SH-SY5Y (cell line): ENCODE data around the gene NID2.

Experiments used
- GATA2 ChIP-seq: IDR thresholded peaks from 2 replicates; pipeline ENCODE4 v1.6.1; 2011; ENCODE audit warnings: mild to moderate bottlenecking, low read depth, low read length
- GATA3 ChIP-seq: IDR thresholded peaks from 2 replicates; pipeline ENCODE4 v1.6.1; 2011; ENCODE audit warnings: low read depth, mild to moderate bottlenecking, low read length, moderate library complexity

NID2 gene, protein sequence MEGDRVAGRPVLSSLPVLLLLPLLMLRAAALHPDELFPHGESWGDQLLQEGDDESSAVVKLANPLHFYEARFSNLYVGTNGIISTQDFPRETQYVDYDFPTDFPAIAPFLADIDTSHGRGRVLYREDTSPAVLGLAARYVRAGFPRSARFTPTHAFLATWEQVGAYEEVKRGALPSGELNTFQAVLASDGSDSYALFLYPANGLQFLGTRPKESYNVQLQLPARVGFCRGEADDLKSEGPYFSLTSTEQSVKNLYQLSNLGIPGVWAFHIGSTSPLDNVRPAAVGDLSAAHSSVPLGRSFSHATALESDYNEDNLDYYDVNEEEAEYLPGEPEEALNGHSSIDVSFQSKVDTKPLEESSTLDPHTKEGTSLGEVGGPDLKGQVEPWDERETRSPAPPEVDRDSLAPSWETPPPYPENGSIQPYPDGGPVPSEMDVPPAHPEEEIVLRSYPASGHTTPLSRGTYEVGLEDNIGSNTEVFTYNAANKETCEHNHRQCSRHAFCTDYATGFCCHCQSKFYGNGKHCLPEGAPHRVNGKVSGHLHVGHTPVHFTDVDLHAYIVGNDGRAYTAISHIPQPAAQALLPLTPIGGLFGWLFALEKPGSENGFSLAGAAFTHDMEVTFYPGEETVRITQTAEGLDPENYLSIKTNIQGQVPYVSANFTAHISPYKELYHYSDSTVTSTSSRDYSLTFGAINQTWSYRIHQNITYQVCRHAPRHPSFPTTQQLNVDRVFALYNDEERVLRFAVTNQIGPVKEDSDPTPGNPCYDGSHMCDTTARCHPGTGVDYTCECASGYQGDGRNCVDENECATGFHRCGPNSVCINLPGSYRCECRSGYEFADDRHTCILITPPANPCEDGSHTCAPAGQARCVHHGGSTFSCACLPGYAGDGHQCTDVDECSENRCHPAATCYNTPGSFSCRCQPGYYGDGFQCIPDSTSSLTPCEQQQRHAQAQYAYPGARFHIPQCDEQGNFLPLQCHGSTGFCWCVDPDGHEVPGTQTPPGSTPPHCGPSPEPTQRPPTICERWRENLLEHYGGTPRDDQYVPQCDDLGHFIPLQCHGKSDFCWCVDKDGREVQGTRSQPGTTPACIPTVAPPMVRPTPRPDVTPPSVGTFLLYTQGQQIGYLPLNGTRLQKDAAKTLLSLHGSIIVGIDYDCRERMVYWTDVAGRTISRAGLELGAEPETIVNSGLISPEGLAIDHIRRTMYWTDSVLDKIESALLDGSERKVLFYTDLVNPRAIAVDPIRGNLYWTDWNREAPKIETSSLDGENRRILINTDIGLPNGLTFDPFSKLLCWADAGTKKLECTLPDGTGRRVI (N-terminal part only)

DNA sequence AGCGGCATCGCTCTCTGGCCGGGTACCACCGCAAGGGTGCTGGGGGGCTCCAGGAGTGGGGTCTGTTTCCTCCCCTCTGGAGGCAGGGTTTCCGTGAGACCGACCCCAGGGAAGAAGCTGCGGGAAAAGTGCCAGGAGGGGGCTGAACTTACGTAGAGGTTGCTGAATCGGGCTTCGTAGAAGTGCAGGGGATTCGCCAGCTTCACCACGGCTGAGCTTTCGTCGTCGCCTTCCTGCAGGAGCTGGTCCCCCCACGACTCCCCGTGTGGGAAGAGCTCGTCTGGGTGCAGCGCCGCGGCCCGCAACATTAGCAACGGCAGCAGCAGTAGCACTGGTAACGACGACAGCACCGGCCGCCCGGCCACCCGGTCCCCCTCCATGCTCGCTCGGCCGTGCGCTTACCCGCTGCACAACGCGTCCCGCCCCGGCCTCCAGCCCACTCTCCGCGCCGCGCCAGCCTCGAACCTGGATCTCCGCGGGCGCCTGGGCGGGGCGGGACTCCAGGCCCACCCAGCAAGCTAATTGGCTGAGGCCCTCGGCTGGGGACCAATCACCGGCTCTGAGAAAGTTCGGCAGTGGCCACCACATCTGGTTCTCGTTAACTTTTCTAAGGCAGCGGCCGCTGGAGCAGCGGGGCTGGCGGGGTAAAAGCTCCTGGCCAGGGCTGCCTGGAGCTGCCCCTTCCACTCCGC is at the start of gene NID2:
Gene NID2, minus strand, starts transcription at position 445 of the 692 bp plus-strand sequence. Its CDS starts 65 bp downstream, at position 380.
- TF ChIP-seq GATA3 (no peak), GATA2 (no peak)

DNA sequence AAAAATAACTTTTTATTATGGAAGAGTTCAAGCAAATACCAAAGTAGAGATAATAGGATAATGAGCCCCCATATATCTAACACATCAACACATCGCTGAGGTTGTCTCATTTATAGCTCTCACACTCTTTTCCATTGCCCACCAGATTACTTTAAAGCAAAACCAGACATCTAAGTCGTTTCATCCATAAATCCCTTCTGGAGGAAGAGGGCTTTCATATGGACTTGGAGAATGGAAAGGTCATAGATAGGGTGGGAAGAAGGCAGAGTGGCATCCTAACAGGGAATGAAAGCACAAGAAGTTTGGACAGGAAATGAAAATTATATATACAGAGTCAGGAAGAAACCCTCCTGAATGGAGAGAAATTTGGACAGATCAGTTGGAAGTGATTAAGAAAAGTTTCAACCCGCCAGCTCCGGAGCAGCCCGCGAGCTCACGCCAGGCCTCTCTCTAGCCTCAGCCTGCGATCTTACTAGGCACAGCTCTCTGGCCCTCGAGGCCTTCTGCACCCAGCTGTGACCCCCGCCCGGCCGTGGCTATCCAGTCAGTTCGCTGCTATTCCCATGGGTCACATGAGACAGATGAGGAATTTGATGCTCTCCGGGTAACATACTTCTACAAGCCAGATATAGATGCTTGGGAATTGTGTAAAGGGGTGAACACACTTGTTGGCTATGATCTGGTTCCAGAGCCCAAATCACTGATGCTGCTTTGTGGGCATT is 48.4 kb upstream of the NID2 start:
- TF ChIP-seq GATA3 (no peak), GATA2 (no peak)

DNA sequence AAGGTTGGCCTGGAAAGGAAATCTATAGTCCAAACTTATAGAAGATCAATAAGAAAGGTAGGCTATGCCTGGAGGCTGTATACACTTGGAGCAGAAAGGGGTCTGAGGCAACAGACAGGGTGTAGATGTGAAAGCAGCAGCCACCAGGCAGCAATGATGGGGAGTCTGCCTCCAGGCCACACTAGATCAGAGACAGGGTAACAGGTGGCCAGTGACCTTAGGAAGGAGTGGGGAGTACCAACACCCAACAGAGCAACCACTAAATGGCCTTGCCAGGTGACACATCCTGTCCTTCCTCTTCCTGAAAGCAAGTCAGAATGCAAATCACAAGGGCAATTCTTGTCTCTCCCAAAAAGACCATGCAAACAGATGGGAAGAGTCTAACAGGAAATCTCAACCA is 46.4 kb upstream of the NID2 start:
- no peak for TF ChIP-seq GATA3
- TF ChIP-seq GATA2: no peak

DNA sequence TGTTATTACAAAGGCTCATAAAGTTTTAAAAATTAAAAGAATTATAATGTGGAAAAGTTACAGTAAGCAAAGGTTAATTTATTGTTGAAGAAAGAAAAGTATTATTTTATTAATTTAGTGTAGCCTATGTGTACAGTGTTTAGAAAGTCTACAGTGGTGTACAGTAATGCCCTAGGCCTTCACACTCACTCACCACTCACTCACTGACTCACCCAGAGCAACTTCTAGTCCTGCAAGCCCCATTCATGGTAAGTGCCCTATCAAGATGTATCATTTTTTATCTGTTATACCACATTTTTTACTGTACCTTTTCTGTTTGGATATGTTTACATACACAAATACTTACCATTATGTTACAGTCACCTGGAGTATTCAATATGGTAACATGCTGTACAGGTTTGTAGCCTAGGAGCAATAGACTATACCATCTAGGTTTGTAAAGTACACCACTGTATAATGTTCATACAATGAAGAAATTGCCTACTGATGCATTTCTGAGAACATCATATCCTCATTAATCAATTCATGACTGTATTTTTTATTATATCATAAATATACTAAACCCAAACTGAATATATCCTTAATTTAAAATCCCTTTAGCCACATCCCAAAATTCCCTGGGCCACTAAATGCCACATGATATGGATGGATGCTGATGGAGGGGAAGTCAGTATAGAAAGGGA is 43.6 kb upstream of the NID2 start:
- no peak for TF ChIP-seq GATA2
- TF ChIP-seq GATA3: no peak

DNA sequence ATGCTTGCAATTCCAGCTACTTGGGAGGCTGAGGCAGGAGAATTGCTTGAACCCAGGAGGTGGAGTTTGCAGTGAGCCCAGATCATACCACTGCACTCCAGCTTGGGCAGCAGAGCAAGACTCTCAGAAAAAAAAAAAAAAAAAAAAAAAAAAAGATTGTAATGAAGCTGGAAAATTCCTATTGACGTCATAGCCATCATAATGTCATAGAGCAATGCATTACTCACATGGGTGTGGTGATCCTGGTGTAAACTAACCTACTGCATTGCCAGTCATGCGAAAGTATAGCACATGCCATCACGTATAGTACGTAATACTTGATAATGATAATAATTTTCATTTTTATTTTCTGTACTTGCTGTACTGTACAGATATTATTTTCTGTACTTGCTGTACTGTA is 42.7 kb upstream of the NID2 start:
- no peak for TF ChIP-seq GATA2
- no peak for TF ChIP-seq GATA3

DNA sequence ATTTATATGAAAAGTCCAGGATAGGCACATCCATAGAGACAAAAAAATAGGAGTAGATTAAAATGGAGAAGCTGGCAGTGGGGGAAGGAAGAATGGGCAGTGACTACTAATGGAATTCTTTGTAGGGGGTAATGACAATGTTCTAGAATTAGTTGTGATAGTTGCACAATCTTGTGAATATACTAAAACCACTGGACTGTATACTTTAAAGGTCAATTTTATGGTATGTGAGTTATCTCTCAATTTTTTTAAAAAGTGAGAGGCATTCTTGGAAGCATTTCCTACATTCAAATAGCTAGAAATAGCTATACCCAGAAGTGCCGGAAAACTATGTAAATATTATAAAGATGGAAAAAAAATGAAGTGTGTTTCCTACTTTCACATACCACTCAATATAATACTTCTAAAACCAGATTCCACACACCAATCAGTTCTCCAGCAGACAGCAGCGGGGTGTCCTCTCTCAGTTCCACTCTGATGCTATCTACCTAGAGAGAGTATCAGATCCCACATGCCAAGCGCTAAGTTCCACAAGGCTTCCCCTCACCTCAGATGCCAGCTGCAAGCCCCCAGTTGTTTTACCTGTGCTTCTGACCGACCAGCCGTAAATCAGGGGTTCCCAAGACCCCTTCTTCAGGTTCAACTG is 41.7 kb upstream of the NID2 start:
- TF ChIP-seq GATA2 (no peak), GATA3 (no peak)

DNA sequence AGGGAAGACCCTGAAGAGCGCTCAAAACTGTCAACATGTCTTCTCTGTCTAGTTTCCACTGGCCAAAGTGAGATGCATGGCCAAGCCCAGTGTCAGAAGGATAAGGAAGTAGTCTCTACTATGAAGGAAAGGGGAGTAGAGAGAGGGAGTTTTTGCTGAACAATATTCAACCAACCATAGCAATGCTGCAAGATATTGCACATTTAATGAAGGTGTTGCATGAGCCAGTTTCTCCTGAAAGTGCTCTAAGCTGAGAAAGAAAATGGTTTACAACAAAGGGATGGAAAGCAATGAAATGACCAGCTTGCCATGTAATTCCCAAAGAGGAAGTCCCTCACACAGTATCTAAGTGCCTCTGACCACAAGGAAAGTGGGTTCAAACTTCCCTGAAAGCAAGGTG is 40.0 kb upstream of the NID2 start:
- TF ChIP-seq GATA3: no peak
- no peak for TF ChIP-seq GATA2

DNA sequence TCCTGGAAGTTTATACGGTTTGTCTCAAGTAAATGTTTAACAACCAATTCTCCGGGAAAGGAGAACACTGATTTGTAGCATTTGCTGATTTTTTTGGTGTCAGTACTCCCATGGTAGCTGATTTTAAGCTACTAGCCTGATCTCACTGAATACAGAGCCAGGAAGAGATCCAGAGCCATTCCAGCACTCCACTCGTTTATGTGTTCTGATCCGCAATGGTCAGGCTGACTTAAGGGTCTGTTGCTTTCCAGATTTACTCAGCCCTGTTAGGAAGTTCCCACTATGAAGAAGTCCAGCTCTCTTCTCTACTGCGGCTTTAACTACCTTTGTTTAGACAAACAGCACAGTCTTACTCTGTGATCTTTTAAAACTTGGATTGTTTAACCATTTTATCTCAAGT is 38.0 kb upstream of the NID2 start:
- TF ChIP-seq GATA3 (no peak), GATA2 (no peak)

DNA sequence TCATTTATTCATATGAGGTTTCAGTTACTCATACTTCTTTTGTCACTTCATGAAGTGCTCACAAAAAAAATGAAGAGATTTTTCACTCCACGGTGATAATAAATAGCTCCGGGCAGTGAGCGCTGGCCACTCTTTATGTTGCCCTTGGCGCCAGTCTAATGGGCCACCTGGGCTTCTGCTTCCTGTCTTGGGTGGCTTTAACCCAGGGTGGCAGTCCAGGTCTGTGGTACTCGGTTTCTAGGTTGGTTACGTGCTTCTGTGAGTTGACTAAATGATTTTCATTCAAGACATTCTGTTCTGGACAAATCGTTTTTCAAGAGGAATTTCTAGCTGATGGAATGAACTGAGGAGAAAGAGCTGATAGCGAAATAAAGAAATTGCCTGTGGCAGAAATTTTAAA is 34.6 kb upstream of the NID2 start:
- TF ChIP-seq GATA3 (no peak), GATA2 (no peak)

DNA sequence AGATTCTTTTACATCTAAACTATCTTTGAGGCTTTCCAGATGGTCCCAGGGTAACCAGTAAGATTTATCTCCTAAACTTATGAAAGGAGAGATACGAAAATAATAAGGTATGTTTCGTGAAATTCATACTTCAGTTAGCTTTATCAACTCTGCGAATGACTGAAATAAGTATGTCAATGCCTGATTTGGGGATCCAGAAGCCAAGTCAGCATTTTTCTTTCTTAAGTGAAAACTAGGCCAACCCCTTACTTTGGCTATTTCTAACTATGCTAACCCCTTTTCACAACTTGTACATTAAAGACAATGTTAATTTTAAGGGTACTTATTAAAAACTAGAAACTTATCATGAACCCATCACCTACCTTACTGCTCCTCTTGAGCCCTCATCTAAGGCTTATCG is 26.9 kb upstream of the NID2 start:
- TF ChIP-seq GATA2: no peak
- TF ChIP-seq GATA3: no peak

DNA sequence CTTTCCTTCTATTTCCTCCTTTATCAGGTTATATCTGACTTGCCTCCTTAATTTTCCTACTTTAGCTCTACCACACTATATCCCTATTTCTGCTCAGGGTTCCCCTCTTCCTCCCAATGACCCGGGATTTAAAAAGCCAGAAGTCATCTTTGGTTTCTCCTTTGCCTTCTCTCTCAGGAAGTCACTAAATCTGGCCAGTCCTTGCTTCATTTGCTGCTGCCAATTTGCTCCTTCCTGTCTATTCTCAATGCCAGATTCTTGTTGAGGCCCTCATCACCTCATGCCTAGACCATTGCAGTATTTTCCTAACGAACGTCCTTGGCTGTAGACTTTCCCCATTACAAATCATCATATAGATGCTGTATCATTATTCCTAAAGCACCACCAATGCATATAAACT is 26.5 kb upstream of the NID2 start:
- no peak for TF ChIP-seq GATA2
- TF ChIP-seq GATA3: no peak
